ENCODE data around the gene COX4I1.
"Not testable (repeated sequence)": the region's sequence is repeated elsewhere in the genome, so short reads cannot be mapped to it uniquely, and the experiment has no call there.

Gene COX4I1

DNA sequence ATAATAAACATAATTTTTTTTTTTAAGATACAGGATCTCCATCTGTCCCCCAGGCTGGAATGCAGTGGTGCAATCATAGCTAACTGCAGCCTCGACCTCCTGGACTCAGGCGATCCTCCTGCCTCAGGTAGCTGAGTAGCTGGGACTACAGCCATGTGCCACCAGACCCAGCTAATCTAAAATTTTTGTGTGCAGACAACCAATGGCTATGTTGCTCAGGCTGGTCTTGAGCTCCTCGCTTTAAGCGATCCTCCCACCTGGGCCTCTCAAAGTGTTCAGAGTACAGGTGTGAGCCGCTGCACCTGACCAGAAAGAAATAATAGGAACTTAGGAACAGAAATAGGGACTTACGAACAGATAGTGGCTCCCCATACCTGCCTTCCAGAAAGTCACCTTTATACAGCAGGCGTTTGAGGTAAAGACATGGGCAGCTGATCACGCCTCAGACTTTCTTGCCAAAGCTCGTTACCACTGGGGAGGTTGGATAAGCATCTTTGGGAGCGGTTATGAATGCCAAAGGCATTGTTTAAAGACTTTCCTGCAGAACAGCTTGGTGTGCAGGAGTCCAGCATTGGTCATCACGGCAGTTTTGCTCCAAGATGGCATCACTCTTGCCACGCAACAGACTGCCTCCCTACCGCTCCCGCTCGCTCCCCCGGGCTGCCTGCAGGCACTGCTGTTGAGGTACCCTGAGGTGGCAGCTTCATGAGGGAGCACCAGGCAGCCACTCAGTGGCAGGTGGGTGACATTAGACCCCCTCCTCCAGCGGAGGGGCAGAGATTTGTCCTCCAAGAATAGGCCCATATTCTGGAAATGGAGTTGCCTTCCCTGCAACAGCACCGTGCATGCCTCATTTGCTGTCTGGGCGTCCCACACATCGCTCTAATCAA, 13.6 kb downstream of the COX4I1 start:
- no peak for ATAC-seq (ENCODE audit: low read depth)
- TF ChIP-seq, protein P1, sequence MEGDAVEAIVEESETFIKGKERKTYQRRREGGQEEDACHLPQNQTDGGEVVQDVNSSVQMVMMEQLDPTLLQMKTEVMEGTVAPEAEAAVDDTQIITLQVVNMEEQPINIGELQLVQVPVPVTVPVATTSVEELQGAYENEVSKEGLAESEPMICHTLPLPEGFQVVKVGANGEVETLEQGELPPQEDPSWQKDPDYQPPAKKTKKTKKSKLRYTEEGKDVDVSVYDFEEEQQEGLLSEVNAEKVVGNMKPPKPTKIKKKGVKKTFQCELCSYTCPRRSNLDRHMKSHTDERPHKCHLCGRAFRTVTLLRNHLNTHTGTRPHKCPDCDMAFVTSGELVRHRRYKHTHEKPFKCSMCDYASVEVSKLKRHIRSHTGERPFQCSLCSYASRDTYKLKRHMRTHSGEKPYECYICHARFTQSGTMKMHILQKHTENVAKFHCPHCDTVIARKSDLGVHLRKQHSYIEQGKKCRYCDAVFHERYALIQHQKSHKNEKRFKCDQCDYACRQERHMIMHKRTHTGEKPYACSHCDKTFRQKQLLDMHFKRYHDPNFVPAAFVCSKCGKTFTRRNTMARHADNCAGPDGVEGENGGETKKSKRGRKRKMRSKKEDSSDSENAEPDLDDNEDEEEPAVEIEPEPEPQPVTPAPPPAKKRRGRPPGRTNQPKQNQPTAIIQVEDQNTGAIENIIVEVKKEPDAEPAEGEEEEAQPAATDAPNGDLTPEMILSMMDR (IDR thresholded peaks at IDR 0.05; ENCODE audit: poor library complexity, severe bottlenecking) = no peak
- no peaks in the 10 kb centered on the region for H3K36me3 ChIP-seq (ENCODE audit: low read depth)
- H3K4me3 ChIP-seq (ENCODE audit: severe bottlenecking) = no peak overlapping the region
- peaks cover 33% of the 10 kb centered on the region for H3K27me3 ChIP-seq (ENCODE audit: insufficient read depth, poor library complexity, severe bottlenecking)
- H3K9me3 ChIP-seq (ENCODE audit: severe bottlenecking) = no peaks in the 10 kb centered on the region
- no peak overlapping the region for H3K27ac ChIP-seq (ENCODE audit: poor library complexity, severe bottlenecking)
- no peak for DNase-seq (ENCODE audit: low spot score)
- H3K4me1 ChIP-seq (ENCODE audit: insufficient read depth, poor library complexity, severe bottlenecking) = no peaks in the 10 kb centered on the region

DNA sequence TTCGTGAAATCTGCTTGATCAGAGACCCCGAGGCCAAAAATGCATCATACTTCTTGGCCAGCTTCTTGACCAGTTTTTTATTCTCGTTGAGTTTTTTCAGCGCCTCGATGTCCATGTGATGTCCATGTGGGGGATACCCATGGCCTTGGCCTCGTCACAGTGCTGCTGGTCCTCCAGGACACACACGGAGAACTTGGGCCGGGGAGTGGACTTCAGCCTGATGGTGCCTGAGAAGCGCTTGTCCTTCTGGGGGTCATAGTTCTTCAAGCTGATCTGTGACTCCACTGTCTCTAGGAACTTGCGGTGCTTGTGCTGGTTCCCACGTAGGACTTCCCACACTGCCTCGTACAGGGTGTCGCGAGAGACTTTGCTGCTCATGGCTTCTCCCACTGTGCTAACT, 16.7 kb downstream of the COX4I1 start:
- peaks cover 44% of the 10 kb centered on the region for H3K27me3 ChIP-seq (ENCODE audit: insufficient read depth, poor library complexity, severe bottlenecking)
- H3K9me3 ChIP-seq (ENCODE audit: severe bottlenecking) = no peaks in the 10 kb centered on the region
- TF ChIP-seq, protein P1 (IDR thresholded peaks at IDR 0.05; ENCODE audit: poor library complexity, severe bottlenecking) = no peak
- ATAC-seq (ENCODE audit: low read depth) = no peak
- DNase-seq (ENCODE audit: low spot score) = no peak
- no peaks in the 10 kb centered on the region for H3K36me3 ChIP-seq (ENCODE audit: low read depth)
- H3K27ac ChIP-seq (ENCODE audit: poor library complexity, severe bottlenecking) = no peak overlapping the region
- no peak overlapping the region for H3K4me3 ChIP-seq (ENCODE audit: severe bottlenecking)
- no peaks in the 10 kb centered on the region for H3K4me1 ChIP-seq (ENCODE audit: insufficient read depth, poor library complexity, severe bottlenecking)

DNA sequence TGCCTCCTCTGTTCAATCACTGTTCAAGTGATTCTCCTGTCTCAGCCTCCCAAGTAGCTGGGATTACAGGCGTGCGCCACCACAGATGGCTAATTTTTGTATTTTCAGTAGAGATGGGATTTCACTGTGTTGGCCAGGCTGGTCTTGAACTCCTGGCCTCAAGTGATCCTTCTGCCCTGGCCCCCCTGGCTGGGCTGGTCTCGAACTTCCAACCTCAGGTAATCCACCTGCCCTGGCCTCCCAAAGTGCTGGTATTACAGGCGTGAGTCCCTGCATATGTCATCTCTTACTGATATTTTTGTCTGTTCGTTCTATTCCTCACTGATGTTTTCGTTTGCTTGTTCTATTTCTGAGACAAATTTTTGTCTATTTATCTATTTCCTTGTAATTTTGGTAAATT, 17.7 kb downstream of the COX4I1 start:
- ATAC-seq (ENCODE audit: low read depth) = not testable (repeated sequence)
- H3K27me3 ChIP-seq (ENCODE audit: insufficient read depth, poor library complexity, severe bottlenecking) = peaks cover 34% of the 10 kb centered on the region

DNA sequence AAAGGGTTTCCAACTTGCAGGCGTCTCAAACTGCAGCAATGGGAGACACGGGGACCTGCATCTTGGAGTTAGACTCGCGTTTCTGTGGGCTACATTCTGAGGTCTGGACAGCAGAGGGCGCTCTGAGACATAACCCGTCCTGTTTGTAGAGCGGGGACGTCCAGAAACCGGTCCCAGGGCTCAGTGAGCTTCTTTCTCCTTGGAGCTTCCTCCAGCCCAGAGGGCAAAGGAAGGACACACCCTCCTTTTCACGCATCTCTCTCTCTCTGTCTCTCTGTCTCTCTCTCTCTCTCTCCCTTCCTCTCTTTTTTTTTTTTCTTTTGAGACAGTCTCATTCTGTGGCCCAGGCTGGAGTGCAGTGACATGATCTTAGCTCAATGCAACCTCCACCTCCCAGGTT, 19.8 kb downstream of the COX4I1 start:
- ATAC-seq (ENCODE audit: low read depth) = peak; percentile 53; the same call in 2 of the 3 replicates

More for the DNA sequence above, 17.7 kb downstream of the COX4I1 start:
- not testable (repeated sequence) for H3K9me3 ChIP-seq (ENCODE audit: severe bottlenecking); H3K4me1 ChIP-seq (ENCODE audit: insufficient read depth, poor library complexity, severe bottlenecking); DNase-seq (ENCODE audit: low spot score); H3K36me3 ChIP-seq (ENCODE audit: low read depth); H3K27ac ChIP-seq (ENCODE audit: poor library complexity, severe bottlenecking); H3K4me3 ChIP-seq (ENCODE audit: severe bottlenecking)

DNA sequence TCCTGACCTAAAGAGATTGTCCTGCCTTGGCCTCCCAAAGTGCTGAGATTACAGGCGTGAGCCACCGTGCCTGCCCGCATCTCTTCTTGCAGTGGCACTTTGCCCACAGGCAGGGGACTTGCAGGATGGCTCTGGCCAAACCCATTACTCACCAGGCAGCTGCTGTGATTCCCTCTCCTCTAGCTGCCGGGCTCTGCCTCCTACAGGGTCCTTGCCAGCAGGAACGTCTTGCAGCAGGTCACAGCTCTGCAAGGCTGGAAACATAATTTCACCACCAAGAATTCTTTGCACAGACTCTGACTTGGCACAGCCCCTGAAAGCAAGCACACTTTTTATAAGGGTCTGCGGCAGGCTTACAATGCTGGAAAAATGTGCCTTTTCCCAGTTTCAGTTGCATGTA, 20.3 kb downstream of the COX4I1 start:
- Histone ChIP-seq H3K27me3 (ENCODE audit: insufficient read depth, poor library complexity, severe bottlenecking) (peaks cover 16% of the 10 kb centered on the region), H3K9me3 (ENCODE audit: severe bottlenecking) (no peaks in the 10 kb centered on the region), H3K36me3 (ENCODE audit: low read depth) (no peaks in the 10 kb centered on the region), H3K4me3 (ENCODE audit: severe bottlenecking) (no peak overlapping the region), H3K4me1 (ENCODE audit: insufficient read depth, poor library complexity, severe bottlenecking) (no peaks in the 10 kb centered on the region), H3K27ac (ENCODE audit: poor library complexity, severe bottlenecking) (no peak overlapping the region)
- TF ChIP-seq, protein P1 (IDR thresholded peaks at IDR 0.05; ENCODE audit: poor library complexity, severe bottlenecking) = no peak
- ATAC-seq (ENCODE audit: low read depth) = no peak
- no peak for DNase-seq (ENCODE audit: low spot score)

More for the DNA sequence above, 19.8 kb downstream of the COX4I1 start:
- no peaks in the 10 kb centered on the region for H3K9me3 ChIP-seq (ENCODE audit: severe bottlenecking)
- H3K27me3 ChIP-seq (ENCODE audit: insufficient read depth, poor library complexity, severe bottlenecking) = peaks cover 16% of the 10 kb centered on the region
- H3K27ac ChIP-seq (ENCODE audit: poor library complexity, severe bottlenecking) = no peak overlapping the region
- no peaks in the 10 kb centered on the region for H3K36me3 ChIP-seq (ENCODE audit: low read depth)
- DNase-seq (ENCODE audit: low spot score) = no peak
- TF ChIP-seq, protein P1 (IDR thresholded peaks at IDR 0.05; ENCODE audit: poor library complexity, severe bottlenecking) = peak; percentile 85
- no peak overlapping the region for H3K4me3 ChIP-seq (ENCODE audit: severe bottlenecking)
- no peaks in the 10 kb centered on the region for H3K4me1 ChIP-seq (ENCODE audit: insufficient read depth, poor library complexity, severe bottlenecking)

All from RWPE2 (cell line).